ENCODE measurements around the gene LGALS14.
"Not testable (repeated sequence)": the region's sequence is repeated elsewhere in the genome, so short reads cannot be mapped to it uniquely, and the experiment has no call there.

The LGALS14 gene

GRCh38 chr19:39696387-39696786 is 7.9 kb upstream of the LGALS14 start:
- FAIRE-seq: no peak

- no peak for FAIRE-seq
Observed at GRCh38 chr19:39698535-39698934, 5.7 kb upstream of the LGALS14 start.

GRCh38 chr19:39701291-39701690 is 3.0 kb upstream of the LGALS14 start:
- FAIRE-seq: no peak

GRCh38 chr19:39705578-39706188 is 1.4 kb downstream of the LGALS14 start:
- no peak for FAIRE-seq

- FAIRE-seq: no peak
Observed at GRCh38 chr19:39708594-39708993, 4.3 kb downstream of the LGALS14 start.

- FAIRE-seq: no peak
Observed at GRCh38 chr19:39709026-39709872, 5.0 kb downstream of the LGALS14 start.

GRCh38 chr19:39710333-39710890 is 6.1 kb downstream of the LGALS14 start:
- no peak for FAIRE-seq

- FAIRE-seq: not testable (repeated sequence)
Observed at GRCh38 chr19:39720144-39720543, 15.9 kb downstream of the LGALS14 start.

- no peak for FAIRE-seq
Observed at GRCh38 chr19:39725995-39726394, 21.7 kb downstream of the LGALS14 start.

GRCh38 chr19:39727070-39727800 is 23.0 kb downstream of the LGALS14 start:
- no peak for FAIRE-seq

- FAIRE-seq: no peak
Observed at GRCh38 chr19:39728040-39728439, 23.8 kb downstream of the LGALS14 start.

- no peak for FAIRE-seq
Observed at GRCh38 chr19:39729594-39729993, 25.3 kb downstream of the LGALS14 start.

- FAIRE-seq: no peak
Observed at GRCh38 chr19:39731685-39732084, 27.4 kb downstream of the LGALS14 start.

- FAIRE-seq: no peak
Observed at GRCh38 chr19:39733841-39734240, 29.6 kb downstream of the LGALS14 start.

GRCh38 chr19:39735688-39736087 is 31.4 kb downstream of the LGALS14 start:
- no peak for FAIRE-seq

GRCh38 chr19:39736088-39736487 is 31.8 kb downstream of the LGALS14 start:
- no peak for FAIRE-seq

GRCh38 chr19:39737351-39737750 is 33.1 kb downstream of the LGALS14 start:
- FAIRE-seq: no peak

- FAIRE-seq: no peak
Observed at GRCh38 chr19:39737891-39738290, 33.6 kb downstream of the LGALS14 start, which contains the start of gene CLC. Gene CLC (minus strand): TSS chr19:39738029. CDS start chr19:39737952, 77 bp downstream.

GRCh38 chr19:39738814-39739213 is 34.5 kb downstream of the LGALS14 start:
- FAIRE-seq: no peak

- FAIRE-seq: no peak
Observed at GRCh38 chr19:39740395-39740794, 36.1 kb downstream of the LGALS14 start.

- FAIRE-seq: no peak
Observed at GRCh38 chr19:39745643-39746042, 41.4 kb downstream of the LGALS14 start.

GRCh38 chr19:39746836-39747529 is 42.7 kb downstream of the LGALS14 start:
- no peak for FAIRE-seq

- no peak for FAIRE-seq
Observed at GRCh38 chr19:39749981-39750380, 45.7 kb downstream of the LGALS14 start.

Data from G401.6 (cell line).